HepG2 (cell line): ENCODE measurements around the gene PSMC5. TPM values are rescaled to one million over a fixed set of nuclear protein-coding genes. Genes with fewer than 3 reads are reported as not detected.
"Not testable (repeated sequence)": the region's sequence is repeated elsewhere in the genome, so short reads cannot be mapped to it uniquely, and the experiment has no call there.

Experiments
- ATAC-seq: fragments of 200-7000 bp; cut with Tn5 transposase; 3 replicates; pipeline ENCODE4 v1.9.1; 2020; ENCODE audit warnings: mild to moderate bottlenecking, moderate library complexity
- BruUV-seq: library from RNA; stranded (reverse); fragments of 400-500 nt; replicated peaks from 2 replicates; lab custom pipeline; 2021; lab: Mats Ljungman, UMichigan
- CTCF ChIA-PET: fragments of 300-600 bp; formaldehyde crosslinking; extraction: SDS; loops from one replicate; lab custom pipeline; 2021; ENCODE audit warnings: low total read pairs, inconsistent platforms, low intra/inter-chr PET ratio; lab: Yijun Ruan, JAX
- POLR2A ChIA-PET: fragments of 350-600 bp; sonication (Branson Sonifier 250); formaldehyde crosslinking; loops from one replicate; lab custom pipeline; 2020; ENCODE audit warnings: antibody characterized with exemption, inconsistent platforms; lab: Yijun Ruan, JAX
- DNase-seq: peaks from one replicate; pipeline ENCODE4 v3.0.0-alpha.2; 2015; ENCODE audit warnings: low spot score
- FAIRE-seq: peaks from 3 replicates; lab custom pipeline; 2011; peaks lifted over from hg19 to GRCh38; lab: Jason Lieb, UNC
- H2AFZ ChIP-seq: one replicate; pipeline ENCODE4 v1.6.1; 2011; ENCODE audit warnings: low read length, inconsistent platforms
- H3K27ac ChIP-seq: fragments of 300-600 bp; 3 replicates; pipeline ENCODE4 v1.8.0; 2011; ENCODE audit warnings: mixed run types, mild to moderate bottlenecking, mixed read lengths, low read length, inconsistent platforms; ENCODE audit not compliant: insufficient read depth; ENCODE audit errors: extremely low read length
- H3K27me3 ChIP-seq, 2 experiments: fragments of 200-600 bp in 1 of 2; 2 replicates in 1 of 2; 3 replicates in 1 of 2; pipeline versions ENCODE4 v1.6.0 to v1.8.0; 2011; ENCODE audit warnings: low read length in 2 of 2, mild to moderate bottlenecking in 2 of 2, moderate library complexity in 2 of 2, inconsistent platforms in 1 of 2; ENCODE audit not compliant: insufficient read depth in 2 of 2, control insufficient read depth in 1 of 2
- H3K36me3 ChIP-seq, 2 experiments: fragments of 200-600 bp in 1 of 2; replicated peaks in 1 of 2; 2 replicates in 1 of 2; 3 replicates in 1 of 2; pipeline versions ENCODE4 v1.5.1 to v1.8.0; 2011; ENCODE audit warnings: low read length in 2 of 2, inconsistent platforms in 1 of 2; ENCODE audit not compliant: insufficient read depth in 2 of 2, control insufficient read depth in 1 of 2
- H3K4me1 ChIP-seq: 2 replicates; pipeline ENCODE4 v1.5.1; 2012; ENCODE audit warnings: low read length, inconsistent platforms; ENCODE audit not compliant: insufficient read depth
- H3K4me2 ChIP-seq: 2 replicates; pipeline ENCODE4 v1.6.0; 2011; ENCODE audit warnings: low read depth, low read length, inconsistent platforms
- H3K4me3 ChIP-seq, 3 experiments: fragments of 200-600 bp in 1 of 3; sonication (generic), shearing (Covaris generic) in 1 of 3; replicated peaks in 1 of 3; 2 replicates each; pipeline ENCODE4 v1.5.1; 2011 to 2016; ENCODE audit warnings: low read length in 3 of 3, inconsistent platforms in 2 of 3, low read depth in 2 of 3, mild to moderate bottlenecking in 2 of 3, control low read depth in 1 of 3, mixed read lengths in 1 of 3; ENCODE audit not compliant: insufficient read depth in 1 of 3
- H3K79me2 ChIP-seq: one replicate; pipeline ENCODE4 v1.6.1; 2011; ENCODE audit warnings: low read length, inconsistent platforms; ENCODE audit not compliant: insufficient read depth
- H3K9ac ChIP-seq: 2 replicates; pipeline ENCODE4 v1.6.0; 2011; ENCODE audit warnings: mild to moderate bottlenecking, low read depth, low read length, inconsistent platforms; ENCODE audit not compliant: insufficient read depth
- H3K9me3 ChIP-seq: 2 replicates; pipeline ENCODE4 v1.5.1; 2012; ENCODE audit warnings: mild to moderate bottlenecking, low read length
- H4K20me1 ChIP-seq: 2 replicates; pipeline ENCODE4 v1.6.0; 2011; ENCODE audit warnings: inconsistent platforms, mild to moderate bottlenecking, low read length, moderate library complexity; ENCODE audit not compliant: insufficient read depth
- ZMYM3 ChIP-seq: sonication (generic); formaldehyde crosslinking; IDR thresholded peaks from 2 replicates; pipeline ENCODE4 v1.5.1; 2020; ENCODE audit warnings: mild to moderate bottlenecking, missing genetic modification reagents
- ZNF629 ChIP-seq: sonication (generic); formaldehyde crosslinking; conservative IDR thresholded peaks from 2 replicates; pipeline ENCODE4 v1.5.0; 2020; ENCODE audit warnings: missing genetic modification reagents
- WGBS: methylation state at CpG from one replicate; pipeline ENCODE4 v1.1.6; 2017; ENCODE audit warnings: low lambda C conversion rate; 5-methylcytosine and 5-hydroxymethylcytosine counted together
- in situ Hi-C: cut with HindIII; loops from 2 replicates; pipeline ENCODE4 v1.10.0; 2017; ENCODE audit warnings: low pct_unique_long_range_greater_than_20kb; ENCODE audit not compliant: extremely low pct_ligation_motif_present
- intact Hi-C: fragments of 100-400 bp; cut with micrococcal nuclease; formaldehyde crosslinking; loops from one replicate; pipeline ENCODE4 v1.10.0; 2022; ENCODE audit not compliant: unreplicated experiment
- polyA plus RNA-seq, 8 experiments: library from polyadenylated mRNA; depleted of rRNA in 3 of 8; stranded (reverse) in 7 of 8; unstranded in 1 of 8; fragments of >200 nt; fragmentation: Illumina TruSeq in 4 of 8; extraction: Trizol in 4 of 8; gene quantifications; 2 replicates each; pipeline versions ENCODE4 v1.2.1 to v1.2.3, GENCODE V29; 2011 to 2016; ENCODE audit warnings: low read depth in 4 of 8, missing spikeins in 1 of 8, mixed read lengths in 1 of 8; ENCODE audit not compliant: insufficient read depth in 1 of 8
- total RNA-seq, 5 experiments: library from RNA; depleted of rRNA; stranded (reverse); fragments of >200 nt; fragmentation: Illumina TruSeq; extraction: Trizol; gene quantifications; 2 replicates each; pipeline ENCODE4 v1.2.3, GENCODE V29; 2016; ENCODE audit warnings: low read depth in 1 of 5

The PSMC5 gene
- total and polyA plus RNA-seq, 2 of the 13 experiments (the other 11 are each of a cell fraction or from before 2014, with no cell fraction given) = 35.3 to 128 TPM

- DNase-seq, CTCF ChIA-PET, H3K27ac ChIP-seq, in situ Hi-C loops, H3K79me2 ChIP-seq, H3K4me2 ChIP-seq, H3K36me3 ChIP-seq, intact Hi-C loops, BruUV-seq, FAIRE-seq, ATAC-seq, H3K9me3 ChIP-seq, H3K9ac ChIP-seq, H2AFZ ChIP-seq, H4K20me1 ChIP-seq, POLR2A ChIA-PET, H3K4me3 ChIP-seq, H3K27me3 ChIP-seq, H3K4me1 ChIP-seq: not testable (repeated sequence)
- WGBS = 33% methylated on average over 6 of the region's 6 CpGs
- peak; percentile 79 for TF ChIP-seq ZNF629 (CRISPR knock-in tag)
- TF ChIP-seq ZMYM3 (CRISPR knock-in tag) = 0 out of 2 replicates have a peak, but pooled peaks have one; percentile 15
Observed at GRCh38 chr17:63874693-63875092, 47.5 kb downstream of the PSMC5 start.

- H3K9me3 ChIP-seq, in situ Hi-C loops, H3K4me1 ChIP-seq, intact Hi-C loops, H2AFZ ChIP-seq, FAIRE-seq, H3K36me3 ChIP-seq, H3K4me2 ChIP-seq, H3K27ac ChIP-seq, BruUV-seq, H3K27me3 ChIP-seq, H3K4me3 ChIP-seq, DNase-seq, H4K20me1 ChIP-seq, ATAC-seq, H3K79me2 ChIP-seq, H3K9ac ChIP-seq, CTCF ChIA-PET: not testable (repeated sequence)
- POLR2A ChIA-PET = interaction anchor here (0.6 kb wide), 1 partner anchor 64 kb away, joined by 3 read pairs; no protein-coding TSS in a partner anchor
- WGBS = 12% methylated on average over 9 of the region's 9 CpGs
Observed at GRCh38 chr17:63878413-63878812, 51.2 kb downstream of the PSMC5 start.
